GM12875 (cell line): Measurements from ENCODE around the gene SH3BP4.

Experiments
- H3K4me3 ChIP-seq: one replicate; pipeline ENCODE4 v1.5.1; 2011; ENCODE audit warnings: low read depth, low read length, control low read depth
- CTCF ChIP-seq: IDR thresholded peaks from 2 replicates; pipeline ENCODE4 v1.5.1; 2011; ENCODE audit warnings: low read depth, mild to moderate bottlenecking, control low read depth, inconsistent platforms, low read length, moderate library complexity, borderline replicate concordance; ENCODE audit not compliant: insufficient read depth

The SH3BP4 gene

GRCh38 chr2:235028646-235029045 lies 76.8 kb downstream of the SH3BP4 start:
- H3K4me3 ChIP-seq, result no peak overlapping the region
- no peak for TF ChIP-seq CTCF

DNA sequence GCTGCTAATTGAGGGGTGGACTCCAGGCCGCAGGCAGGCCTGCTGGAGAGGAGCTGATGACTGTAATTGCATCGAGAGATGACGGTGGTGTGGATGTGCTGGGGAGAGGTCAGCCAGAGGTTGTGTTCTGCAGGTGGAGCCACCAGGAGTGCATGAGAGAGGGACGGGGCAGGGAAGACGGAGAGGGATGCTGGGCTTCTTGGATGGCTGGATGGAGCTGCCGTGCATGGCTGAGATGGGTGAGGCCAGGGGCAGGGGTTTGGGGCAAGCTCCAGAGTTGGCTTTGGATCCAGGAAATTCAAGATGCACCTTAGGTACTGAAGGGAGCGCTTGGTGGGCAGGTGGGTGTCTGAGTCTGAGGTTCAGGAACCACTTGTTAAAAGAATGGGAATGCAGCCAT lies 77.2 kb downstream of the SH3BP4 start:
- TF ChIP-seq CTCF, result no peak
- H3K4me3 ChIP-seq, result no peak overlapping the region

GRCh38 chr2:235030126-235030525 lies 78.3 kb downstream of the SH3BP4 start:
- no peak overlapping the region for H3K4me3 ChIP-seq
- TF ChIP-seq CTCF, result no peak

DNA sequence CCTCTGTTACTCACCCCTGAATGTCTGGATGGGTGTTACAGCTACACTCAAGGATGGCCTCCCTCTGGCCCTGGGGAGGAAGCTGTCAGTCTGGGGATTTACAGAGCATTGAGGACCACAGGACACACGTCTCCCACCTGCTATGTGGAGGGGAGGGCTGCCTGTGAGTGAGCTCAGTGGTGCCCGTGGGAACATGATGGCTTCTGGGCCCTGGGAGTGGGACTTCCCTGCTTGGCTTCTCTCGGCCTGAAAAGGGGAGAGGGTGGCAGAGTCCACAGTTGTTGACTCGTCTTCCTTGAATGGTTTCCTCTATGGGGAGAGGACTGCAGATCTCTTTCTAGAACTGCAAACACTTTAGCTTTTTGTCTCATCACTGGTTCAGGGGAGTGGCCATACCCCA lies 79.1 kb downstream of the SH3BP4 start:
- no peak overlapping the region for H3K4me3 ChIP-seq
- TF ChIP-seq CTCF, result no peak

DNA sequence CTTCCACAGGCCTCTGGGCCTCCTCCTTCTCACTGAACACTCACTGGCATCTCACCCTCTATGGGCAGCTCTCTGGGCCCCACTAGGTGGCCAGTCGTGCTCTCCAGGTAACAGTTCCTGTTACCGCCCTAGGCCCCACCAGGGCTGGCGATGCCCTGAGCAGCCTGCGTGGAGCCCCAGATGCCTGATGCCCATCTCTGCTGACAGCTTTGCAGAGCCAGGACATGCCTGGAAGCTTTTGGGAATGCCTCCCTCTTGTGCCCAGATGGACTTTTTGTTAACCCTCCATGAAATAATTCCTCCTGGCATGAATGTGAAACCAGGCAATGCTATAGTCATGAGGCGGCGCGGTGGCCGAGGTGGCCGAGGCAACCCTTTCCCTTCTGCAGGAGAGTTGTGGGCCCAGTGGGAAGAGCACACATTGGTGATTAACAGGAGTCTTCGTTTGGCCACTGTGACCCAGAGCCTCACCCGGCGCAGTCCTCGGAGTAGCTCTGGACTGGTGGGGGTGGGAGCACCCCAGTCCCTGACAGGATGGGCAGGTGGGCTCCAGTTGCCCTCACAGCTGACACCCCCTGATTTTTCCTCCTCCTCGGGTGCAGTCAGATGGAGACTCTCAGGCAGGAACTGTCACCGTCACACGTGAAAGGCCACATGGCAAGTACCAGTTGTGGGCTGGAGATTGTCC lies 80.0 kb downstream of the SH3BP4 start:
- TF ChIP-seq CTCF, result no peak
- no peak overlapping the region for H3K4me3 ChIP-seq

- no peak for TF ChIP-seq CTCF
- no peak overlapping the region for H3K4me3 ChIP-seq
Measured at GRCh38 chr2:235032466-235032865, 80.6 kb downstream of the SH3BP4 start.

GRCh38 chr2:235032949-235033348 lies 81.1 kb downstream of the SH3BP4 start:
- no peak for TF ChIP-seq CTCF
- no peak overlapping the region for H3K4me3 ChIP-seq
